Liver (tissue), 3 donors: ENCODE results near the gene M6PR.

Experiments
- EGR1 ChIP-seq, 2 donors: IDR thresholded peaks; 2 replicates each; pipeline ENCODE4 v1.6.1; 2016 to 2018; ENCODE audit warnings: antibody characterized with exemption in 2 of 2, low read depth in 2 of 2
- FOXA1 ChIP-seq: IDR thresholded peaks from 2 replicates; pipeline ENCODE4 v1.6.1; 2016; ENCODE audit warnings: antibody characterized with exemption
- JUND ChIP-seq, 2 donors: IDR thresholded peaks; 2 replicates each; pipeline ENCODE4 v1.6.1; 2016; ENCODE audit warnings: antibody characterized with exemption in 2 of 2
- NR2F2 ChIP-seq: IDR thresholded peaks from 2 replicates; pipeline ENCODE4 v1.6.1; 2016; ENCODE audit warnings: antibody characterized with exemption
- TAF1 ChIP-seq: conservative IDR thresholded peaks from 2 replicates; pipeline ENCODE4 v1.6.1; 2016; ENCODE audit warnings: antibody characterized with exemption, mild to moderate bottlenecking
- TF ChIP-seq, protein P1 (sequence below): IDR thresholded peaks from 2 replicates; pipeline ENCODE4 v1.6.1; 2016; ENCODE audit warnings: antibody characterized with exemption
- TF ChIP-seq, protein P2 (sequence below): fragments of 150-350 bp; IDR thresholded peaks from 2 replicates; pipeline ENCODE4 v1.5.1; 2017; ENCODE audit warnings: improper control_type of control experiment, low read depth, low read length; ENCODE audit not compliant: missing input control
- TF ChIP-seq, protein P3 (sequence below): IDR thresholded peaks from 2 replicates; pipeline ENCODE4 v1.6.1; 2016; ENCODE audit warnings: antibody characterized with exemption, mild to moderate bottlenecking
- donor health status: healthy.
- donor health status: healthy.

DNA sequence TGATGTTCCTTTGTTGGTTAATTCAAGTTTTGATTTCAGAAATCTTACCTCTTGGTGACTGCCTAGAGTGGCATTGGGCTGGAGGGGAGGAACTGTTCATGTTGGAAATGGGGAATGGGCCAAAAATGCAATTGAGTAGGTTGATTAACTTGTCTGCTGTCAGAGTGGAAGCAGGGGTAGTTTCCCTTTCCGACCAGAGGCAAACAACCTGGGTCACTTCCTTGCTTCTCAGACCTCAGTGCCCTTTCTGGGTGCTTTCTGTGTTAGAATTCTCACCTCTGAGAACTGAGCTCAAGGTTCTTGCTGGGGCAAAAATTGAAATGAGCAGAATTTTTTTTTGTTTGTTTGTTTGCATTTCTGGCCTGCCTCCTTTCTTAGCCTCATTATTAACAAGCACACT lies 2.3 kb upstream of the M6PR start:
- TF ChIP-seq, protein P1, sequence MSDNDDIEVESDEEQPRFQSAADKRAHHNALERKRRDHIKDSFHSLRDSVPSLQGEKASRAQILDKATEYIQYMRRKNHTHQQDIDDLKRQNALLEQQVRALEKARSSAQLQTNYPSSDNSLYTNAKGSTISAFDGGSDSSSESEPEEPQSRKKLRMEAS: no peak
- TF ChIP-seq, protein P2, sequence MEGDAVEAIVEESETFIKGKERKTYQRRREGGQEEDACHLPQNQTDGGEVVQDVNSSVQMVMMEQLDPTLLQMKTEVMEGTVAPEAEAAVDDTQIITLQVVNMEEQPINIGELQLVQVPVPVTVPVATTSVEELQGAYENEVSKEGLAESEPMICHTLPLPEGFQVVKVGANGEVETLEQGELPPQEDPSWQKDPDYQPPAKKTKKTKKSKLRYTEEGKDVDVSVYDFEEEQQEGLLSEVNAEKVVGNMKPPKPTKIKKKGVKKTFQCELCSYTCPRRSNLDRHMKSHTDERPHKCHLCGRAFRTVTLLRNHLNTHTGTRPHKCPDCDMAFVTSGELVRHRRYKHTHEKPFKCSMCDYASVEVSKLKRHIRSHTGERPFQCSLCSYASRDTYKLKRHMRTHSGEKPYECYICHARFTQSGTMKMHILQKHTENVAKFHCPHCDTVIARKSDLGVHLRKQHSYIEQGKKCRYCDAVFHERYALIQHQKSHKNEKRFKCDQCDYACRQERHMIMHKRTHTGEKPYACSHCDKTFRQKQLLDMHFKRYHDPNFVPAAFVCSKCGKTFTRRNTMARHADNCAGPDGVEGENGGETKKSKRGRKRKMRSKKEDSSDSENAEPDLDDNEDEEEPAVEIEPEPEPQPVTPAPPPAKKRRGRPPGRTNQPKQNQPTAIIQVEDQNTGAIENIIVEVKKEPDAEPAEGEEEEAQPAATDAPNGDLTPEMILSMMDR: no peak
- TF ChIP-seq FOXA1 (no peak), JUND (IDR thresholded peaks at IDR 0.05) (no peak), TAF1 (no peak), NR2F2 (no peak), EGR1 (IDR thresholded peaks at IDR 0.05; ENCODE audit: low read depth in 2 of 2) (no peak)
- TF ChIP-seq, protein P3, sequence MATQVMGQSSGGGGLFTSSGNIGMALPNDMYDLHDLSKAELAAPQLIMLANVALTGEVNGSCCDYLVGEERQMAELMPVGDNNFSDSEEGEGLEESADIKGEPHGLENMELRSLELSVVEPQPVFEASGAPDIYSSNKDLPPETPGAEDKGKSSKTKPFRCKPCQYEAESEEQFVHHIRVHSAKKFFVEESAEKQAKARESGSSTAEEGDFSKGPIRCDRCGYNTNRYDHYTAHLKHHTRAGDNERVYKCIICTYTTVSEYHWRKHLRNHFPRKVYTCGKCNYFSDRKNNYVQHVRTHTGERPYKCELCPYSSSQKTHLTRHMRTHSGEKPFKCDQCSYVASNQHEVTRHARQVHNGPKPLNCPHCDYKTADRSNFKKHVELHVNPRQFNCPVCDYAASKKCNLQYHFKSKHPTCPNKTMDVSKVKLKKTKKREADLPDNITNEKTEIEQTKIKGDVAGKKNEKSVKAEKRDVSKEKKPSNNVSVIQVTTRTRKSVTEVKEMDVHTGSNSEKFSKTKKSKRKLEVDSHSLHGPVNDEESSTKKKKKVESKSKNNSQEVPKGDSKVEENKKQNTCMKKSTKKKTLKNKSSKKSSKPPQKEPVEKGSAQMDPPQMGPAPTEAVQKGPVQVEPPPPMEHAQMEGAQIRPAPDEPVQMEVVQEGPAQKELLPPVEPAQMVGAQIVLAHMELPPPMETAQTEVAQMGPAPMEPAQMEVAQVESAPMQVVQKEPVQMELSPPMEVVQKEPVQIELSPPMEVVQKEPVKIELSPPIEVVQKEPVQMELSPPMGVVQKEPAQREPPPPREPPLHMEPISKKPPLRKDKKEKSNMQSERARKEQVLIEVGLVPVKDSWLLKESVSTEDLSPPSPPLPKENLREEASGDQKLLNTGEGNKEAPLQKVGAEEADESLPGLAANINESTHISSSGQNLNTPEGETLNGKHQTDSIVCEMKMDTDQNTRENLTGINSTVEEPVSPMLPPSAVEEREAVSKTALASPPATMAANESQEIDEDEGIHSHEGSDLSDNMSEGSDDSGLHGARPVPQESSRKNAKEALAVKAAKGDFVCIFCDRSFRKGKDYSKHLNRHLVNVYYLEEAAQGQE: no peak
